MM.1S (cell line): ENCODE data around the gene TCF12.

Experiments used
- DNase-seq: peaks from one replicate; pipeline ENCODE4 v3.0.0-alpha.2; 2015
- H2AFZ ChIP-seq: fragments of 300-600 bp; sonication (generic); 2 replicates; pipeline ENCODE4 v1.6.0; 2016; ENCODE audit warnings: antibody characterized with exemption, low read length
- H3F3A ChIP-seq: fragments of 300-600 bp; sonication (generic); 2 replicates; pipeline ENCODE4 v1.6.1; 2016; ENCODE audit warnings: mild to moderate bottlenecking, antibody characterized with exemption, low read length, moderate library complexity, mixed read lengths; ENCODE audit not compliant: insufficient read depth
- H3K27ac ChIP-seq: fragments of 300-600 bp; sonication (generic); 2 replicates; pipeline ENCODE4 v1.5.1; 2016; ENCODE audit warnings: mild to moderate bottlenecking, low read length
- H3K27me3 ChIP-seq: fragments of 300-600 bp; sonication (generic); replicated peaks from 2 replicates; pipeline ENCODE4 v1.6.0; 2016; ENCODE audit warnings: low read length; ENCODE audit not compliant: insufficient read depth
- H3K36me3 ChIP-seq: fragments of 300-600 bp; sonication (generic); replicated peaks from 2 replicates; pipeline ENCODE4 v1.6.1; 2016; ENCODE audit warnings: mild to moderate bottlenecking, low read length, mixed read lengths; ENCODE audit not compliant: insufficient read depth
- H3K4me1 ChIP-seq: fragments of 300-600 bp; sonication (generic); 2 replicates; pipeline ENCODE4 v1.6.1; 2016; ENCODE audit warnings: low read length, mixed read lengths
- H3K4me2 ChIP-seq: fragments of 300-600 bp; sonication (generic); 2 replicates; pipeline ENCODE4 v1.6.0; 2016; ENCODE audit warnings: low read depth, low read length
- H3K4me3 ChIP-seq: fragments of 300-600 bp; sonication (generic); 2 replicates; pipeline ENCODE4 v1.5.1; 2016; ENCODE audit warnings: low read length, mixed read lengths
- H3K79me2 ChIP-seq: fragments of 300-600 bp; sonication (generic); 2 replicates; pipeline ENCODE4 v1.6.1; 2016; ENCODE audit warnings: mixed run types, low read length, mixed read lengths
- H3K9ac ChIP-seq: fragments of 300-600 bp; sonication (generic); 2 replicates; pipeline ENCODE4 v1.6.1; 2016; ENCODE audit warnings: low read length, mixed read lengths
- H3K9me2 ChIP-seq: fragments of 300-600 bp; sonication (generic); replicated peaks from 2 replicates; pipeline ENCODE4 v1.6.1; 2016; ENCODE audit warnings: mild to moderate bottlenecking, low read length, mixed read lengths; ENCODE audit not compliant: insufficient read depth
- H3K9me3 ChIP-seq: fragments of 300-600 bp; sonication (generic); replicated peaks from 2 replicates; pipeline ENCODE4 v1.6.1; 2016; ENCODE audit warnings: mild to moderate bottlenecking, low read length, mixed read lengths; ENCODE audit not compliant: insufficient read depth
- H4K20me1 ChIP-seq: fragments of 300-600 bp; sonication (generic); 2 replicates; pipeline ENCODE4 v1.6.1; 2016; ENCODE audit warnings: mild to moderate bottlenecking, low read length, moderate library complexity, mixed read lengths; ENCODE audit not compliant: insufficient read depth
- EZH2 ChIP-seq: fragments of 300-600 bp; sonication (generic); optimal IDR thresholded peaks from 2 replicates; pipeline ENCODE3; 2017; ENCODE audit warnings: low read depth, mild to moderate bottlenecking, antibody characterized with exemption, low read length, mixed read lengths
- EZH2phosphoT487 ChIP-seq: fragments of 300-600 bp; sonication (generic); IDR thresholded peaks from 2 replicates; pipeline ENCODE4 v1.6.1; 2018; ENCODE audit warnings: antibody characterized with exemption, low read length
- TF ChIP-seq, protein P1 (sequence below): fragments of 300-600 bp; sonication (generic); IDR thresholded peaks from 2 replicates; pipeline ENCODE4 v1.5.1; 2016; ENCODE audit warnings: antibody characterized with exemption, low read length, mixed read lengths

TCF12 gene

DNA sequence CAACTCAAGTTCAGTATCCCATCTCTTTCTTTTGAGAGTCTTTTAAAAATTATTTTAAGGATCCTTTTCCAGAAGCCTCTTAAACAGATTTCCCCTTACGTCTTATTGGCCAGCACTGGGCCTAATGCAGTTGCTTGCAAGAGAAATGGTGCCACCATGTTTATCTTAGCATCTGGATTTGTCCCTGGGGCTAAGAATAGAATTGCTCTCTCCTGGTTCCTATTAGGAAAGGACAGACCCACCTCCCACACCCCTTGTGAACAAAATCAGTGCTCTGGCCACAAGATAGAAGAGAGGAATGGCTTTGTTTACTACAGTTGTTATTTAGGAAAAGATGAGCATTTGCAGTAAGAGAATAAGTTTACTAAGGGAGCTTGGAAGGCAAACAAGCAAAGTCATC lies 329.6 kb downstream of the TCF12 start:
- no peaks in the 10 kb centered on the region for H3K79me2 ChIP-seq
- H4K20me1 ChIP-seq: no peaks in the 10 kb centered on the region
- DNase-seq: no peak
- no peaks in the 10 kb centered on the region for H3K9me3 ChIP-seq
- no peak overlapping the region for H2AFZ ChIP-seq
- no peaks in the 10 kb centered on the region for H3K36me3 ChIP-seq
- H3K4me2 ChIP-seq: no peak overlapping the region
- no peaks in the 10 kb centered on the region for H3K27me3 ChIP-seq
- no peaks in the 10 kb centered on the region for H3F3A ChIP-seq
- no peaks in the 10 kb centered on the region for H3K9me2 ChIP-seq
- no peak overlapping the region for H3K9ac ChIP-seq
- no peak overlapping the region for H3K4me3 ChIP-seq
- TF ChIP-seq EZH2: no peak
- TF ChIP-seq, protein P1, sequence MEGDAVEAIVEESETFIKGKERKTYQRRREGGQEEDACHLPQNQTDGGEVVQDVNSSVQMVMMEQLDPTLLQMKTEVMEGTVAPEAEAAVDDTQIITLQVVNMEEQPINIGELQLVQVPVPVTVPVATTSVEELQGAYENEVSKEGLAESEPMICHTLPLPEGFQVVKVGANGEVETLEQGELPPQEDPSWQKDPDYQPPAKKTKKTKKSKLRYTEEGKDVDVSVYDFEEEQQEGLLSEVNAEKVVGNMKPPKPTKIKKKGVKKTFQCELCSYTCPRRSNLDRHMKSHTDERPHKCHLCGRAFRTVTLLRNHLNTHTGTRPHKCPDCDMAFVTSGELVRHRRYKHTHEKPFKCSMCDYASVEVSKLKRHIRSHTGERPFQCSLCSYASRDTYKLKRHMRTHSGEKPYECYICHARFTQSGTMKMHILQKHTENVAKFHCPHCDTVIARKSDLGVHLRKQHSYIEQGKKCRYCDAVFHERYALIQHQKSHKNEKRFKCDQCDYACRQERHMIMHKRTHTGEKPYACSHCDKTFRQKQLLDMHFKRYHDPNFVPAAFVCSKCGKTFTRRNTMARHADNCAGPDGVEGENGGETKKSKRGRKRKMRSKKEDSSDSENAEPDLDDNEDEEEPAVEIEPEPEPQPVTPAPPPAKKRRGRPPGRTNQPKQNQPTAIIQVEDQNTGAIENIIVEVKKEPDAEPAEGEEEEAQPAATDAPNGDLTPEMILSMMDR: no peak
- TF ChIP-seq EZH2phosphoT487: no peak
- no peak overlapping the region for H3K27ac ChIP-seq
- H3K4me1 ChIP-seq: no peaks in the 10 kb centered on the region

DNA sequence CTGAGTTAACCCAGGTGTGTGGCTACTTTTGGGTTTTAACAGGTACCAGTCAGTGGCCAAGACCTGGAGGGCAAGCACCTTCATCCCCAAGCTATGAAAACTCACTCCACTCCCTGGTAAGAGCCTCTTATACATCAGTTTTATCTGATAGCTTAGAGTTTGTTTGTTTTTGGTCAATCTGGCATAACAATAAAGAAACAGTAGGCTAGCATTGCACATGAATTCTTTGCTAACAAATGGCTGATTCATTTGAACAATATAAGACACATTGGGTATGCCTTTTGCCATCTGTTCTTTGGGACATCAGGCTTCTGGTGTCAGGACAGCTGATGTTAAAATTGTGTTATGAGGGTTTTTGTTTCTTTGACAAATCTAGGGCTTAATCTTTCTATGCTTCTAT lies 332.9 kb downstream of the TCF12 start:
- H3K79me2 ChIP-seq: no peaks in the 10 kb centered on the region
- TF ChIP-seq EZH2 (no peak), EZH2phosphoT487 (no peak)
- TF ChIP-seq, protein P1: no peak
- H2AFZ ChIP-seq: no peak overlapping the region
- H3K4me3 ChIP-seq: no peak overlapping the region
- DNase-seq: no peak
- H3F3A ChIP-seq: no peaks in the 10 kb centered on the region
- H3K27ac ChIP-seq: no peak overlapping the region
- no peaks in the 10 kb centered on the region for H4K20me1 ChIP-seq
- no peaks in the 10 kb centered on the region for H3K4me1 ChIP-seq
- no peaks in the 10 kb centered on the region for H3K9me2 ChIP-seq
- H3K9ac ChIP-seq: no peak overlapping the region
- H3K36me3 ChIP-seq: no peaks in the 10 kb centered on the region
- no peaks in the 10 kb centered on the region for H3K9me3 ChIP-seq
- no peak overlapping the region for H3K4me2 ChIP-seq
- no peaks in the 10 kb centered on the region for H3K27me3 ChIP-seq

DNA sequence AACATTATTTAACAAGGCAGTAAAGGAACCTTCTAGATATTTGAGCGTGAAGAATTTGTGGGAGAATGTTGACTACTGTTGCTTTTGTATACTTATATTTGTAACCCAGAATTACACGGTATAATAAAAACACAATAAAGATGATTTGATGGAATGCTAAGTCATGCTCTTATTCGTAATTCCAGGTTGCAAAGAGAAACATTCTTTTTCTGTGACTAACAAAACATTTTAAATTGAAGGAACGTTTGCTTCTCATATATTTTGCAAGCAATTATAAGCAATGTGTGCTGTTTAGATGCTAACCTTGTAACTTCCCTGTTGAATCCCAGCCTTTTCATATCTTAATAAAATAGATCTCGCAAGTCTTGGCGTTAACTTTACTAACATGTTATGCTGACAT lies 333.5 kb downstream of the TCF12 start:
- Histone ChIP-seq H3K4me2 (no peak overlapping the region), H3F3A (no peaks in the 10 kb centered on the region), H4K20me1 (no peaks in the 10 kb centered on the region), H3K9ac (no peak overlapping the region), H3K79me2 (no peaks in the 10 kb centered on the region), H3K9me3 (no peaks in the 10 kb centered on the region), H3K9me2 (no peaks in the 10 kb centered on the region), H2AFZ (no peak overlapping the region), H3K4me3 (no peak overlapping the region), H3K27ac (no peak overlapping the region), H3K27me3 (no peaks in the 10 kb centered on the region), H3K36me3 (no peaks in the 10 kb centered on the region), H3K4me1 (no peaks in the 10 kb centered on the region)
- TF ChIP-seq EZH2phosphoT487 (no peak), EZH2 (no peak)
- TF ChIP-seq, protein P1: no peak
- no peak for DNase-seq

DNA sequence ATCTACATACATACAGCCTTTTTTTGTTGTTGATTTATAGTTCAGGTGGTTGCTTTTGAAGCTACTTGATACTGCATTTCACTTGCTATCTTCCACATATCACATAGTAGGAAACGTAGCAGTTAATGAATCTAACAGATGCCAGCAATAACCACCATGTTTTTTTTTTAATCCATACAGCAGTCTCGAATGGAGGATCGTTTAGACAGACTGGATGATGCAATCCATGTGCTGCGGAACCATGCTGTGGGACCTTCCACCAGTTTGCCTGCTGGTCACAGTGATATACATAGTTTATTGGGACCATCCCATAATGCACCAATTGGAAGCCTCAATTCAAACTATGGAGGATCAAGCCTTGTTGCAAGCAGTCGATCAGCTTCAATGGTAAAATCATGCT lies 334.6 kb downstream of the TCF12 start:
- Histone ChIP-seq H3K36me3 (no peaks in the 10 kb centered on the region), H2AFZ (no peak overlapping the region), H3K9me3 (no peaks in the 10 kb centered on the region), H3F3A (no peaks in the 10 kb centered on the region), H3K4me1 (no peaks in the 10 kb centered on the region), H3K9me2 (no peaks in the 10 kb centered on the region), H3K79me2 (no peaks in the 10 kb centered on the region), H3K27ac (no peak overlapping the region), H3K4me3 (no peak overlapping the region), H4K20me1 (no peaks in the 10 kb centered on the region), H3K9ac (no peak overlapping the region), H3K4me2 (no peak overlapping the region), H3K27me3 (no peaks in the 10 kb centered on the region)
- DNase-seq: no peak
- TF ChIP-seq EZH2phosphoT487 (no peak), EZH2 (no peak)
- TF ChIP-seq, protein P1: no peak
